Progenitor cell of endocrine pancreas (in vitro differentiated cells): ENCODE data around the gene LIN7C. TPM values are rescaled to one million over a fixed set of nuclear protein-coding genes. Genes with fewer than 3 reads are reported as not detected.

Experiments used
- DNase-seq: peaks from one replicate; pipeline ENCODE4 v3.0.0; 2021; ENCODE audit warnings: low spot score; ENCODE audit not compliant: unreplicated experiment
- H3K27ac Mint-ChIP-seq: 2 replicates; pipeline ENCODE4 v1.8.0; 2021; ENCODE audit warnings: mild to moderate bottlenecking, moderate library complexity, mixed read lengths
- H3K27me3 Mint-ChIP-seq: 2 replicates; pipeline ENCODE4 v1.8.0; 2021; ENCODE audit warnings: mixed read lengths
- H3K36me3 Mint-ChIP-seq: 2 replicates; pipeline ENCODE4 v1.8.0; 2022; ENCODE audit warnings: mixed read lengths; ENCODE audit not compliant: insufficient read depth
- H3K4me1 Mint-ChIP-seq: 2 replicates; pipeline ENCODE4 v1.8.0; 2021; ENCODE audit warnings: low read depth, mixed read lengths
- H3K4me3 Mint-ChIP-seq: 2 replicates; pipeline ENCODE4 v1.8.0; 2021; ENCODE audit warnings: low read depth, mild to moderate bottlenecking, moderate library complexity, mixed read lengths
- H3K9me3 Mint-ChIP-seq: 2 replicates; pipeline ENCODE4 v1.8.0; 2021; ENCODE audit warnings: low read depth, mixed read lengths
- total RNA-seq: library from RNA; stranded (reverse); gene quantifications from 2 replicates; pipeline ENCODE4 v1.2.1, GENCODE V29; 2021
- TF ChIP-seq, protein P1 (sequence below): fragments of 200-600 bp; sonication (generic); IDR thresholded peaks from one replicate; pipeline ENCODE4 v1.5.0; 2021; ENCODE audit warnings: antibody characterized with exemption, mild to moderate bottlenecking; ENCODE audit not compliant: unreplicated experiment

Gene LIN7C
- total RNA-seq, 1 donor from 2014 or later = 38.2 TPM

DNA sequence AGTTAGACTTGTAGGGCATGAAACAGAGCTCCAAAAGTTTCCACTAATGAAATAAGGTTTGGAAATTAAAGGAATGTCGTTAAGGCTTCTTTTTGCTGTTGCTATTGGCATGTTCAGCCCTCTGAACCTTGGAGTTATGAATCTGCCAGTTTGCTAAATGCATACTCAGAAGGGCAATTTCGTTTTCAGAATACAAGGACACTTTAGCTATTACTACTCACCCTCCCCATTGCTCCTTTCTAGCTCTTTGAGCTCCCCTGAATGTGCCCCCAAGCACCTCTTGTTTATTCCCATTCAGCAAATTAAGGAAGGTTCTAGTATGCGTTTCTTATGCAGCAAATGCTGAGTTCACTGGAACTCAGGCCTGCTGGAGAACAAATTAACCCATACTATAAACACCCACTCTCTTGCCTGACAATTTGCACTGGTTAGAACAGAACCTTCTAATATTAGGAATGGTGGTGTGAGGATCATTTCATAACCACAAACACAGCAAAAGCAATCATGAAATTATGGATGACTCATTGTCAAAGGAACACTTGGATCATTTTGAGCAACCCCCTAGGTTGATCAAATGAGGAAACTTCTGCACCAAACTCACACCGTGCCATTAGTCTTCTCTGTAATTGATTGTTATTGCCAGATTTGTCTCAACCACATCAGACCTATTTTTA, 26.2 kb upstream of the LIN7C start:
- TF ChIP-seq, protein P1, sequence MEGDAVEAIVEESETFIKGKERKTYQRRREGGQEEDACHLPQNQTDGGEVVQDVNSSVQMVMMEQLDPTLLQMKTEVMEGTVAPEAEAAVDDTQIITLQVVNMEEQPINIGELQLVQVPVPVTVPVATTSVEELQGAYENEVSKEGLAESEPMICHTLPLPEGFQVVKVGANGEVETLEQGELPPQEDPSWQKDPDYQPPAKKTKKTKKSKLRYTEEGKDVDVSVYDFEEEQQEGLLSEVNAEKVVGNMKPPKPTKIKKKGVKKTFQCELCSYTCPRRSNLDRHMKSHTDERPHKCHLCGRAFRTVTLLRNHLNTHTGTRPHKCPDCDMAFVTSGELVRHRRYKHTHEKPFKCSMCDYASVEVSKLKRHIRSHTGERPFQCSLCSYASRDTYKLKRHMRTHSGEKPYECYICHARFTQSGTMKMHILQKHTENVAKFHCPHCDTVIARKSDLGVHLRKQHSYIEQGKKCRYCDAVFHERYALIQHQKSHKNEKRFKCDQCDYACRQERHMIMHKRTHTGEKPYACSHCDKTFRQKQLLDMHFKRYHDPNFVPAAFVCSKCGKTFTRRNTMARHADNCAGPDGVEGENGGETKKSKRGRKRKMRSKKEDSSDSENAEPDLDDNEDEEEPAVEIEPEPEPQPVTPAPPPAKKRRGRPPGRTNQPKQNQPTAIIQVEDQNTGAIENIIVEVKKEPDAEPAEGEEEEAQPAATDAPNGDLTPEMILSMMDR = no peak
- DNase-seq = no peak
- H3K27ac Mint-ChIP-seq = no peak overlapping the region
- no peak overlapping the region for H3K4me3 Mint-ChIP-seq
- no peaks in the 10 kb centered on the region for H3K4me1 Mint-ChIP-seq
- H3K9me3 Mint-ChIP-seq = no peaks in the 10 kb centered on the region
- no peaks in the 10 kb centered on the region for H3K27me3 Mint-ChIP-seq
- H3K36me3 Mint-ChIP-seq = no peaks in the 10 kb centered on the region

DNA sequence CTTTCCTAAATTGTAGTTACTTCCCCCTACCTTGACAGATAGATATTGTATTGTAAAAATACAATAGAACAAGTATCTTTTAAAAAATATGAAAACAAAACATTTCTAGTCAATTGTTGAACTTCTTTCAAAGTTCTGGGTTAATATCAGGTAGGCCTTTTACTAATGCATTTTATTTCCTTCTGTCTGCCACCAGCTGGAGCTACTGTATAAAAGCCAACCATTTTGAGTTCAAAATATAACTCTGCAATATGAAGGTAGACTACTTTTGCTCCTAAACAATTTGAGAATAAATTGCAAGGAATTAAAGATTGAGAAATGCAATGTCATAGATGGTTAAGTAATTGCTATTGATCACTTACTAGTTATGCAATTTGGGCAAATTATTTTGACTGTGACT, 22.1 kb upstream of the LIN7C start:
- H3K9me3 Mint-ChIP-seq = no peaks in the 10 kb centered on the region
- TF ChIP-seq, protein P1 = no peak

DNA sequence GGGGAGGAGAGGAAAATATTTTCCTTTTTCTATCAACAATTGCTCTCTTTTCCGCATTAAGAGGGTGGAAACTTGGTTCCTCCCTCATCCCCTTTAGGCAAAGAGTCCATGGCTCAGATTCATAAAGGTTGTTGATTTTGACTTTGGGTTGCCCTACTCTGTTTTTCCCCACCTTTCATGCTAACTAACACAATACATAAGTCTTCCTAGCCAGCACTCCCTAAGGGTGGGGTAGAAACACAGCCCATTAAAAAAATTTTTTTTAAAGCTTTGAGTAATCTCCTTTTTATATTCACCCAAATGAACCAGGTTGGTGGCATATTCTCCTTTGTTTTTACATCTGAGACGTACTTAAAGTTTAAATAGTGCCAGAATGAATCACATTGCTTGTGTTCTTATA, 20.0 kb upstream of the LIN7C start:
- TF ChIP-seq, protein P1 = no peak
- no peaks in the 10 kb centered on the region for H3K4me1 Mint-ChIP-seq
- no peaks in the 10 kb centered on the region for H3K36me3 Mint-ChIP-seq
- no peaks in the 10 kb centered on the region for H3K9me3 Mint-ChIP-seq
- DNase-seq = no peak
- H3K4me3 Mint-ChIP-seq = no peak overlapping the region
- no peaks in the 10 kb centered on the region for H3K27me3 Mint-ChIP-seq
- no peak overlapping the region for H3K27ac Mint-ChIP-seq

More for the DNA sequence above, 22.1 kb upstream of the LIN7C start:
- H3K36me3 Mint-ChIP-seq = no peaks in the 10 kb centered on the region
- H3K27ac Mint-ChIP-seq = no peak overlapping the region
- no peaks in the 10 kb centered on the region for H3K27me3 Mint-ChIP-seq
- no peaks in the 10 kb centered on the region for H3K4me1 Mint-ChIP-seq
- no peak overlapping the region for H3K4me3 Mint-ChIP-seq
- no peak for DNase-seq

DNA sequence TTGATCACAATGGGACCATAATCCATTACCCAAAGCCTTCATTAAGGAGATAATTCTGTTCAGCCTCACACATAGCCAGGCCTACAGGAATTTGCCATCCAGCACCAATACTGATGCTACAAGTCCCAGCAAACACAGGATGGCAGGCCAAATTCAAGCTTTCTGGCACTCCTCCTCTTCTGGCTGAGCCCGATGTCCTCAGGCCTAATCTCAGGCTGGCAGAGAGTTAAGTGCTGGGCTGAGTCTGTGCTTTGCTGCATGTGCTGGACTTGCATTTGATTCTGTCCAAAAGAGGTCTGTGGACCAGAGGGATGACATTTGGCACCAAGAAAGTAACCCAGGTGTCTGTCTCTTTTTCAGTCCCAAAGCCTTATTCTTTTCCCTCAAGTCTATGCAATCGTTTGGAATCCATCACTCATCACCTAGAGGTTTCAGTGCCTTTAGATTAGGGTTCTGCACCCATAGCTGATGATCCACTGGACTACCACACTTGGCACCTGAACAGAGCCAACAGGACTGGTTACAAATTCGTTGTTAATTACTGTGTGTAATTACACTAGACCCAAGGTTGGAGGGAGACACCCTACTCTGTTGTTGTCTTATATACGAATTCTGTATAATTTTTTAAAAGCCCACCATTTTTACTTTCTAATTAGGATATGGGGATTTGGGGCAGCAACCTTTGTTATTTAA, 19.4 kb upstream of the LIN7C start:
- H3K36me3 Mint-ChIP-seq = no peaks in the 10 kb centered on the region
- no peaks in the 10 kb centered on the region for H3K9me3 Mint-ChIP-seq
- no peaks in the 10 kb centered on the region for H3K27me3 Mint-ChIP-seq
- H3K27ac Mint-ChIP-seq = no peak overlapping the region
- H3K4me3 Mint-ChIP-seq = no peak overlapping the region
- TF ChIP-seq, protein P1 = no peak
- H3K4me1 Mint-ChIP-seq = no peaks in the 10 kb centered on the region
- DNase-seq = no peak

DNA sequence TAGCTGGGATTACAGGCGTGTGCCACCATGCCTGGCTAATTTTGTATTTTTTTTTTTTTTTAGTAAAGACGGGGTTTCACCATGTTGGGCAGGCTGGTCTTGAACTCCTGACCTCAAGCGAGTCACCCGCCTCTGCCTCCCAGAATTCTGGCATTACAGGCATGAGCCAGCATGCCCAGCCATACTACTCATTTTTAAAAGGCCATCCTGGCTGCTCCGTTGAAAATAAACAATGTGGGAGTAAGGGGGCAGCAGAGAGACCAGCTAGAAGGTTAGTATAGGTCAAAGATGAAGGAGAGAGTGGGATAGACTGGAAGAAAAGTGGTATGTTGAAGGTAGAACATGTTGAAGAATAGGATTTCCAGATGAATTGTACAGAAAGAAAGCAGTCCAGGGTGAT, 17.6 kb upstream of the LIN7C start:
- Mint-ChIP-seq H3K4me3 (no peak overlapping the region), H3K4me1 (no peaks in the 10 kb centered on the region), H3K27me3 (no peaks in the 10 kb centered on the region), H3K27ac (no peak overlapping the region), H3K9me3 (no peaks in the 10 kb centered on the region), H3K36me3 (no peaks in the 10 kb centered on the region)
- TF ChIP-seq, protein P1 = peak; percentile 33
- no peak for DNase-seq
